Memory B cell (primary cell): Measurements from ENCODE around the gene TAF1C.
A peak's percentile ranks its signal among the peaks of the same experiment; 100 is the strongest.

Source experiments
- ATAC-seq: fragments of 150-1000 bp; cut with Tn5 transposase; 2 replicates; pipeline ENCODE4 v1.10.0; 2021; ENCODE audit warnings: low read depth, mild to moderate bottlenecking, moderate library complexity
- DNase-seq, 2 donors: peaks; one replicate each; pipeline ENCODE4 v3.0.0; 2022; ENCODE audit warnings: low spot score in 2 of 2
- H3K27ac Mint-ChIP-seq: one replicate; pipeline ENCODE4 v1.8.0; 2022; ENCODE audit warnings: mild to moderate bottlenecking, moderate library complexity, mixed read lengths
- H3K27me3 Mint-ChIP-seq: one replicate; pipeline ENCODE4 v1.8.0; 2022; ENCODE audit warnings: mixed read lengths
- H3K36me3 Mint-ChIP-seq: one replicate; pipeline ENCODE4 v1.8.0; 2022; ENCODE audit warnings: mild to moderate bottlenecking, mixed read lengths
- H3K4me1 Mint-ChIP-seq: one replicate; pipeline ENCODE4 v1.8.0; 2022; ENCODE audit warnings: mixed read lengths
- H3K4me3 Mint-ChIP-seq: one replicate; pipeline ENCODE4 v1.8.0; 2022; ENCODE audit warnings: mild to moderate bottlenecking, moderate library complexity, mixed read lengths
- H3K9me3 Mint-ChIP-seq: one replicate; pipeline ENCODE4 v1.8.0; 2022; ENCODE audit warnings: mixed read lengths

Gene TAF1C

DNA sequence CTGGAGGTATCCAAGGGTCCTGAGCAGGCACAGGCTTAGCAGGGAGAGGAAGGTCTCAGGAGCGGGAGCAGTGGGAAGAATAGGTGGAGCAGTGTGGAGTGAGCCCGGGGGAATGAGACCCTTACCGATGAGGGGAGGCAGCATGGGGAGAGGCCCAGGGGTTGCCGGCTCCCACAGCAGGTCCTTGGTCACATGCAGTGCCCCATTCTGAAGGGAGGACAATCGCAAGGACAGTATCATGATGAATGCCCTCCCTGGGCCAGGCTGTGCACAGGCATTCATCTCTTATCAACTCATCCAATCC is 3.3 kb downstream of the TAF1C start:
- no peak for DNase-seq
- H3K4me3 Mint-ChIP-seq, result no peak overlapping the region
- no peaks in the 10 kb centered on the region for H3K27me3 Mint-ChIP-seq
- H3K4me1 Mint-ChIP-seq, result peaks cover 13% of the 10 kb centered on the region
- H3K9me3 Mint-ChIP-seq, result no peaks in the 10 kb centered on the region
- no peak overlapping the region for H3K27ac Mint-ChIP-seq
- H3K36me3 Mint-ChIP-seq, result peaks cover 14% of the 10 kb centered on the region
- no peak for ATAC-seq

GRCh38 chr16:84182680-84183571 is 3.9 kb downstream of the TAF1C start:
- Mint-ChIP-seq H3K4me1 (peaks cover 13% of the 10 kb centered on the region), H3K27me3 (no peaks in the 10 kb centered on the region), H3K9me3 (no peaks in the 10 kb centered on the region), H3K4me3 (no peak overlapping the region), H3K27ac (no peak overlapping the region), H3K36me3 (peaks cover 14% of the 10 kb centered on the region)
- DNase-seq, result no peak
- no peak for ATAC-seq

GRCh38 chr16:84182104-84182503 is 4.8 kb downstream of the TAF1C start:
- Mint-ChIP-seq H3K27me3 (no peaks in the 10 kb centered on the region), H3K4me1 (peaks cover 13% of the 10 kb centered on the region), H3K36me3 (peaks cover 14% of the 10 kb centered on the region), H3K9me3 (no peaks in the 10 kb centered on the region), H3K4me3 (no peak overlapping the region), H3K27ac (no peak overlapping the region)
- ATAC-seq (no peak), DNase-seq (no peak)

DNA sequence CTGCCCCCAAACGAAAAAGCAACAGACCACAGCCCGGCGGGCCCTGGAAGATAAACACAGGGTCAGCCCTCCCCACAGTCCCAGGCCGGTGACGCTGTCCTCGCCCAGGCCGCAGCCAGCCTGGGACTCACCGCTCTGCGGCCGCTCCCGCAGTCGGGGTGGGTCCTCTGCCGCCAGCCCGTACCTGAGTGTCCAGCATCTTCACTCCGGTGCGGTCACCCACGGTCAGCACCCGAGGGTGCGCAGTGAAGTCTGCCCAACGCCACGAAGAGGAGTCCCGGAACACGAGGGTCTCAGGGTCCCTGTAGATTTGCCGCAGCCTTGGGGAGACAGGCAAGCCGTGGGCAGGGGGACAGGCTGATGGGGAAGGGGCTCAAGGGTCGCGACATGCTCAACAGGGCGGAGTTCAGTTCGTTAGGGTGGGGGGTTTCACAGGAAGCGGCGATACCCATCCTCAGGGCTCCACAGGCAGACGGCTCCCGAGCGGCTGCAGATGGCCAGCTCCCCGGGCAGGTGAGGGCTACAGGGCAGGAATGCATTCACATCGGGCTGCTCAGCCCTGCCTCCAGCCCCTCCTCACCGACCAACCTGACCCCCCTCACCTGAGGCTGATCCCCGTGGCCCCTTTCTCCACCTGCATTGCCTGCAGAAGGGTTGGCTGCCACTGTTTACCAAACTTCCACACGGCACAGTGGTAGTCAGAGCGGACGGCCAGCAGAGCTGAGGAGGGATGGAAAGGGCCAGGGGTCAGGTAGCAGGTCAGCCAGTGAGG is 5.5 kb downstream of the TAF1C start:
- ATAC-seq, result no peak
- H3K4me3 Mint-ChIP-seq, result no peak overlapping the region

DNA sequence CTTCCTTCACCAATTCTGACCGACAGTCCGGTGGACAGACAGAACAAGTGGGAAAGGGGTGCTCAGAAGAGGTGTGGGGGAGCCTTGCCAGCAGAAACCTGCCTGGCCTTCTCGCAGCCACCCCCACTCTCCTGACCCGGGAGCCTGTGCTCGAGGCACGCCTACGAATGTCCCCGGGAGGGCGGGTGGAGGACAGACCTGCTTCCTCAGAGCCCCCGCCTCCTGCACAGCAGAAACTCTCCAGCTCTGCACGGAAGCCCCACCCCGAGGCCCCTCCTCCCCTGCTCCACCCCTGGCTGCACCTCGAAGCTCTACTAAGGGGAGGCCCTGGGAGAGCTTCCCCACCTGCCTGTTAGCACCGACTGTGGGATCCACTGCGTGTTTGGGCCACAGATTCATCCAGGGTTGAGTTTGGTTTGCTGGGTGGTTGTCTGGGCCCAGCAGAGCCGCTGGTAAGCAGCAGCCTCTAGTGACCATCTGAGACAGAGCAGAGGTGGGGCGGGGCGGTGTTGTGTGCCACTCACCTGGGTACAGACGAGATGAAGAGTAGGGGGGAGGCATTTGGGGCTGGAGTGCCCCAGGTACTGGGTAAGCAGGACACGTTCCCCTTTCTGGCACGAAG is 6.2 kb downstream of the TAF1C start:
- Mint-ChIP-seq H3K4me1 (peaks cover 10% of the 10 kb centered on the region), H3K36me3 (peaks cover 14% of the 10 kb centered on the region), H3K4me3 (no peak overlapping the region), H3K27me3 (no peaks in the 10 kb centered on the region), H3K9me3 (no peaks in the 10 kb centered on the region), H3K27ac (no peak overlapping the region)
- ATAC-seq, result no peak
- DNase-seq, result no peak

More for the DNA sequence above, 5.5 kb downstream of the TAF1C start:
- Mint-ChIP-seq H3K9me3 (no peaks in the 10 kb centered on the region), H3K4me1 (peaks cover 10% of the 10 kb centered on the region), H3K27me3 (no peaks in the 10 kb centered on the region), H3K36me3 (peaks cover 14% of the 10 kb centered on the region), H3K27ac (no peak overlapping the region)
- DNase-seq, result no peak

GRCh38 chr16:84179612-84180320 is 7.1 kb downstream of the TAF1C start:
- Mint-ChIP-seq H3K9me3 (no peaks in the 10 kb centered on the region), H3K4me3 (no peak overlapping the region), H3K4me1 (peaks cover 10% of the 10 kb centered on the region), H3K36me3 (peaks cover 10% of the 10 kb centered on the region), H3K27me3 (no peaks in the 10 kb centered on the region), H3K27ac (no peak overlapping the region)
- DNase-seq (no peak), ATAC-seq (no peak)

DNA sequence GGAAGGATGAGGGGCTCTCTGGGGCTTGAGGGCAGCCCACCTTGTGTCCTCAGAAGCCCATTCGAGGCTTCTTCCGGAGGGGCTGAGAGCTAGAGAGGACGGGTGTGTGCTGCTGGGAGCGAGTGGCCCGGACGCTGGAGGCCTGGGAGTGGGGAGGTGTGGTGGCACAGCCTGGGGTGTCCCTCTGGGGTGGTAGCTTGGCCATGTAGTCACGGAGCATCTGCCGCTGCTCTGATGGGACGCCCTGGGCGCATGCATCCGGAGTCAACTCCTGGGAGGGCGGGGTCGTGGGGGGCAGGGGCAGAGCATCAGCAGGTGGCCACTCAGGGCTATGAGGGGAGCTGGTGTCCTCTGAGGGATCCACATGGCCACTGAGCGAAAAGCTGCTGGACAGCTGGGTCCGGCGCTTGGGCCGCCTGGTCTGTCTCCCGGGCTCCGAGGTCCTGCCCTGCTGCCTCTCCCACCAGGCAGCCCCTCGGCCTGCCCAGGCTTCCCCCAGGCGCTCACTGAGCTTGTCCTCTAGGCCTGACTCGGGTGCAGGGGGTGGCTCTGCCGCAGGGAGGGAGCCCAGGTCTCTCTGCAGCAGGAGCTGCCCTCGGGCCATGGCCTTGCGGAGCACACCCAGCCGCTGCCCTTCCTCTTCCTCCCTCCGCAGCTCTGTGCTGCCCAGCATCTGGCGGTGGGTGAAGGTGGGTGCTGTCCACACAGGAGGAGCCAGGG is 7.8 kb downstream of the TAF1C start:
- H3K27me3 Mint-ChIP-seq, result no peaks in the 10 kb centered on the region
- DNase-seq (no peak), ATAC-seq (no peak)
- H3K4me3 Mint-ChIP-seq, result no peak overlapping the region
- H3K4me1 Mint-ChIP-seq, result peaks cover 5% of the 10 kb centered on the region
- H3K36me3 Mint-ChIP-seq, result peaks cover 7% of the 10 kb centered on the region
- no peak overlapping the region for H3K27ac Mint-ChIP-seq
- no peaks in the 10 kb centered on the region for H3K9me3 Mint-ChIP-seq

DNA sequence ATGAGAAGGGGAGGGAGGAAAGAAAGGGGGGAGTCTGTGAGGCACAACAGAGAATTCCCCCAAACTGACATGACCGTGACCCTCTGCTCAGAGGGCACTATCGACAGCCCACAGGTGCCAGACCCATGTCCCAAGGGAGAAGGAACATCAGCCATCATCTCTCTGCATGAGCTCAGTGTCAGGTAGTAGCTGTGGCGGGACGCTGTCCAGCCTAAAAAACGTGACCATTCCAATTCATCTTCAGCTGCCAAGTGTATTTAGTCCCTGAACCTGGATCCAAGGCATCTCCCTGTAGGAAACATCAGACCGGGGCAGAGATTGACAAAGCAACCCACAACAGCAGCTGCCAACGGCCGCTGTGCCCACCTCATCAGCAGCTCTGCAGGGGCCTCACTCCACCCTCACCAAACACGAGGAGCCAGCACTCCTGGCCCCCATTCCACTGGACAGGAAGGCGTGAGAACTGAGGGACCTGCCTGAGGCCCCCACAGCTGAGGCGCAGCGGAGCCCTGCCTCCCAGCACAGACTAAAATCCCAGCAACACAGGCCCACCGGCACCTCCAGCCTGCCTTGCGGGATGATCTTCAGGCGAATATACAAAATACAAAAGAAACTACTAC is 8.6 kb downstream of the TAF1C start:
- H3K4me3 Mint-ChIP-seq, result no peak overlapping the region
- H3K27ac Mint-ChIP-seq, result no peak overlapping the region
- H3K27me3 Mint-ChIP-seq, result no peaks in the 10 kb centered on the region
- ATAC-seq, result no peak
- peaks cover 5% of the 10 kb centered on the region for H3K36me3 Mint-ChIP-seq
- no peak for DNase-seq
- H3K4me1 Mint-ChIP-seq, result peaks cover 5% of the 10 kb centered on the region
- H3K9me3 Mint-ChIP-seq, result no peaks in the 10 kb centered on the region

- H3K9me3 Mint-ChIP-seq, result no peaks in the 10 kb centered on the region
- peaks cover 1% of the 10 kb centered on the region for H3K36me3 Mint-ChIP-seq
- no peak overlapping the region for H3K27ac Mint-ChIP-seq
- no peak for ATAC-seq
- H3K4me1 Mint-ChIP-seq, result peaks cover 5% of the 10 kb centered on the region
- no peak for DNase-seq
- H3K27me3 Mint-ChIP-seq, result peaks cover 2% of the 10 kb centered on the region
- no peak overlapping the region for H3K4me3 Mint-ChIP-seq
Measured at GRCh38 chr16:84177741-84178073, 9.2 kb downstream of the TAF1C start.

DNA sequence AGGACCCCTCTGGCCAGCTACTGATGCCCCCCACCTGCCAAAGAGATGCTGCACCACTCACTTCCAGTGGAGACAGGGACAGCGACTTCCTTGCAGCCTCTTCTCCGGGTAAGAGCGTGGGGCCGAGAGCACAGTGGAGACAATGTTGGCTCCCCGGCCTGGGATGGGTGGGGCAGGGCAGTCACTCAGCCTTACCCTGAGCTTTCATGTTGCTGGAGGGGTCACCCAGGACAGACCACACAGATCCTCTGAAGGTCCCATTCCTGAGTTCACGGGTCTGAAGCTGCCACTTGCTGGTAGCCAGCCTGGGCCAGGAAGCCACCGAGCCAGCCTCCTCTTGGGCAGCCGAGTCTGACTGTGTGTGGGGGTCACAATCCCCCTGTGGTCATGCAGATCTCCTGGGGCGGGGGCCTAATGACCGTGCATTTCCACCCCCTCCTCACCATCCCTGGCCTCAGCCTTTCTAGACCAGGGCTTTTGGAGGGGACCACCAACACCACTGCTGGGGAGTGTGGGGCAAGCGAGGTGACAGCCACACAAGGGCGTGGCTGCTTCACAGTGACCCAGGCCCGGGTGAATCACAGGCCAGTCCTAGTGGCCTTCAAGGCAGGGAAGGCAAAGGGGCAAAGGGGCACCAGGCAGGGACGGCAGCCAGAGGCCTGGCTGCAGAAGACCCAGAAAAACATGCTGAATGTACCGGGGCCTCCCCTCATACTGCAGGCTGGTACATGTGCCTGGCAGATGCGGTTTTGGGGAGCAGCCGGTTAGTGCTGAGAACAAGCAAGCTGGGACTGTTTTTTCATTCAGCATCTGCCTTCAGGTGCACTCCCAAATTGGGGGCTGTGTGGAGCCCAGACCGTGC is 10.4 kb downstream of the TAF1C start:
- no peaks in the 10 kb centered on the region for H3K36me3 Mint-ChIP-seq
- no peaks in the 10 kb centered on the region for H3K9me3 Mint-ChIP-seq
- H3K4me3 Mint-ChIP-seq, result no peak overlapping the region
- ATAC-seq, result no peak
- H3K27ac Mint-ChIP-seq, result no peak overlapping the region
- no peak for DNase-seq
- H3K27me3 Mint-ChIP-seq, result peaks cover 5% of the 10 kb centered on the region
- H3K4me1 Mint-ChIP-seq, result peaks cover 5% of the 10 kb centered on the region

DNA sequence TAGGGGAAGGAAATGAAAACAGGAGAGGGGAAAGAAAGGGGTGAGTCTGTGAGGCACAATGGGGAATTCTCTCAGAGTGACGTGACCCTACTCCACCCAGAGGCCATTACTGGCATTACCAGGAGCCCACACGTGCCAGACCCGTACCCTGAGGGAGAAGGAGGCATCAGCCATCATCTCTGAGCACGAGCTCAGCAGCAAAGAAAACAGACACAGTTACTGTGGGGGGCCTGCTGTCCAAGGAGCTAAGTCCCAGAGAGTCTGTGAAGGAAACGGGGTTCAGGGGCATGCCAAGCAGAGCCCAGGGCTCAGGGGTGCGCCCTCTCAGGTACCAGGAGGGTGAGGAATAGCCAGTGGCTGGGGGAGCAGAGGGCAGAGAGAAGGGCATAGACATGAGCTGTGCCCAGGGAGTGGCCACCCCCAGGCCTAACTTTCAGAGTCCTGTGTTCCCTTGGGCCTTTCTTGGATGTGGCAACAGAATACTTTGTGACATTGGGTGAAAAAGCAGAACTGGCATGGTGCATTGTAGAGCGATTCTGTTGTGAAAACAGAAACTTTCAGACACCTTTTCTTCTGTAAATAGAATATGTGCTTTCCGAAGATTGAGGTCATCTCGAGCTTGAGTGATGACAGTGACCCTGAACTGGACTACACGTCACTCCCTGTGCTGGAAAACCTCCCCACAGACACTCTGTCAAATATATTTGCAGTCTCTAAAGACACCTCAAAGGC is 11.3 kb downstream of the TAF1C start:
- Mint-ChIP-seq H3K36me3 (no peaks in the 10 kb centered on the region), H3K4me3 (no peak overlapping the region), H3K4me1 (peaks cover 5% of the 10 kb centered on the region), H3K27me3 (peaks cover 5% of the 10 kb centered on the region), H3K27ac (peak overlapping the region; percentile 2), H3K9me3 (no peaks in the 10 kb centered on the region)
- DNase-seq (peak; percentile 66 to 69), ATAC-seq (peak; percentile 97)

GRCh38 chr16:84174396-84174795 is 12.5 kb downstream of the TAF1C start:
- H3K4me3 Mint-ChIP-seq, result no peak overlapping the region
- DNase-seq, result no peak
- no peaks in the 10 kb centered on the region for H3K36me3 Mint-ChIP-seq
- no peak for ATAC-seq
- H3K4me1 Mint-ChIP-seq, result peaks cover 5% of the 10 kb centered on the region
- no peaks in the 10 kb centered on the region for H3K9me3 Mint-ChIP-seq
- peaks cover 8% of the 10 kb centered on the region for H3K27me3 Mint-ChIP-seq
- no peak overlapping the region for H3K27ac Mint-ChIP-seq
